Fibroblast of lung (primary cell): ENCODE results near the gene UCN2.

Source experiments
- CTCF ChIP-seq, 2 donors: IDR thresholded peaks in 1 of 2; conservative IDR thresholded peaks in 1 of 2; 1 replicate in 1 of 2; 2 replicates in 1 of 2; pipeline ENCODE4 v1.5.1; 2011 to 2012; ENCODE audit warnings: low read length in 2 of 2, control low read depth in 1 of 2, inconsistent platforms in 1 of 2, low read depth in 1 of 2, mild to moderate bottlenecking in 1 of 2
- EZH2 ChIP-seq: IDR thresholded peaks from 2 replicates; pipeline ENCODE4 v1.5.1; 2012; ENCODE audit warnings: low read length, control low read depth, mild to moderate bottlenecking; ENCODE audit errors: missing control alignments

DNA sequence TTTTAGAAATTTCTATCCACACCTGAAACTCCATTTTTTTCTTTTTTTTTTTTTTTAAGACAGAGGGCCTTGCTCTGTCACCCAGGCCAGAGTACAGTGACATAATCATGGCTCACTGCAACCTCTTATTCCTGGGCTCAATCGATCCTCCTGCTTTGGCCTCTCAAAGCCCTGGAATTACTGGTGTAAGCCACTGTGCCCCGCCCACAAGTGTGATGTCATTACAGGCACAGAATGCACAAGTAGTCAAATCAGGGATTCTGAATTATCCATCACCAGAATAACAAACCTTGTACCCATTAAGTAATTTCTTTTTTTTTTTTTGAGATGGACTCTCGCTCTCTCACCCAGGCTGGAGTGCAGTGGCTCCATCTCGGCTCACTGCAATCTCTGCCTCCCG lies 43.9 kb upstream of the UCN2 start:
- TF ChIP-seq CTCF (conservative IDR thresholded peaks at IDR 0.05 in 1 of 2, IDR thresholded peaks at IDR 0.05 in 1 of 2; ENCODE audit: low read depth in 1 of 2, low read length in 2 of 2) (no peak), EZH2 (no peak)
